Large intestine (tissue), 12 donors: ENCODE results near the gene TBCD. TPM values are rescaled to one million over a fixed set of nuclear protein-coding genes. Genes with fewer than 3 reads are reported as not detected.

Experiments
- DNase-seq, 2 donors: peaks; one replicate each; pipeline versions ENCODE4 v3.0.0 to v3.0.0-alpha.2; 2013
- H3K27ac ChIP-seq: one replicate; pipeline ENCODE4 v1.5.1; 2013; ENCODE audit warnings: low read length
- H3K27me3 ChIP-seq: 2 replicates; pipeline ENCODE4 v1.6.1; 2013; ENCODE audit warnings: low read length; ENCODE audit not compliant: control insufficient read depth, insufficient read depth
- H3K36me3 ChIP-seq: 2 replicates; pipeline ENCODE4 v1.6.1; 2013; ENCODE audit warnings: low read length; ENCODE audit not compliant: control insufficient read depth, insufficient read depth
- H3K4me1 ChIP-seq: one replicate; pipeline ENCODE4 v1.6.1; 2013; ENCODE audit warnings: low read length; ENCODE audit not compliant: control insufficient read depth, insufficient read depth
- H3K4me3 ChIP-seq: one replicate; pipeline ENCODE4 v1.5.1; 2013; ENCODE audit warnings: low read length
- H3K9me3 ChIP-seq: one replicate; pipeline ENCODE4 v1.6.1; 2013; ENCODE audit warnings: mild to moderate bottlenecking, low read depth, low read length, moderate library complexity; ENCODE audit not compliant: control insufficient read depth
- WGBS: methylation state at CpG from one replicate; pipeline ENCODE4 v1.1.5; 2013; ENCODE audit warnings: low lambda C conversion rate; ENCODE audit not compliant: insufficient coverage; 5-methylcytosine and 5-hydroxymethylcytosine counted together
- long read RNA-seq, 11 donors: transcript quantifications; one replicate each; lab custom pipeline, GENCODE V29; 2026
- polyA plus RNA-seq: library from polyadenylated mRNA; unstranded; fragments of 120-200 nt; gene quantifications from one replicate; pipeline ENCODE4 v1.2.1, GENCODE V29; 2013

TBCD gene
- 81.9 TPM for polyA plus RNA-seq
- long read RNA-seq, donor 1, transcript TBCD-208 (3 exons, 776 nt), result major isoform, 8 of 11 reads
- long read RNA-seq, donor 1, partial matches to known transcripts, result 0 of 11 reads
- long read RNA-seq, donor 1, other reads (novel, unspliced or antisense), result 0 of 11 reads
- long read RNA-seq, donor 2, full-length matches to known transcripts, result 13 of 22 reads
- long read RNA-seq, donor 2, partial matches to known transcripts, result 9 of 22 reads
- long read RNA-seq, donor 2, other reads (novel, unspliced or antisense), result 0 of 22 reads
- long read RNA-seq, donor 3, result 0 reads
- long read RNA-seq, donor 4, partial matches to known transcripts, result 0 of 6 reads
- long read RNA-seq, donor 4, other reads (novel, unspliced or antisense), result 0 of 6 reads
- long read RNA-seq, donor 5, full-length matches to known transcripts, result 8 of 8 reads
- long read RNA-seq, donor 5, partial matches to known transcripts, result 0 of 8 reads
- long read RNA-seq, donor 5, other reads (novel, unspliced or antisense), result 0 of 8 reads
- long read RNA-seq, donor 6, full-length matches to known transcripts, result 7 of 18 reads
- long read RNA-seq, donor 6, partial matches to known transcripts, result 11 of 18 reads
- long read RNA-seq, donor 6, other reads (novel, unspliced or antisense), result 0 of 18 reads
- long read RNA-seq, donor 7, transcript TBCD-208 (3 exons, 776 nt), result major isoform, 6 of 8 reads
- long read RNA-seq, donor 7, partial matches to known transcripts, result 0 of 8 reads
- long read RNA-seq, donor 7, other reads (novel, unspliced or antisense), result 0 of 8 reads
- long read RNA-seq, donor 8, full-length matches to known transcripts, result 33 of 38 reads
- long read RNA-seq, donor 8, partial matches to known transcripts, result 5 of 38 reads
- long read RNA-seq, donor 8, other reads (novel, unspliced or antisense), result 0 of 38 reads
- long read RNA-seq, donor 9, transcript TBCD-208 (3 exons, 776 nt), result major isoform, 8 of 20 reads
- long read RNA-seq, donor 9, partial matches to known transcripts, result 6 of 20 reads
- long read RNA-seq, donor 9, other reads (novel, unspliced or antisense), result 0 of 20 reads
- long read RNA-seq, donor 10, transcript TBCD-208 (3 exons, 776 nt), result major isoform, 10 of 15 reads
- long read RNA-seq, donor 10, partial matches to known transcripts, result 0 of 15 reads
- long read RNA-seq, donor 10, other reads (novel, unspliced or antisense), result 0 of 15 reads
- long read RNA-seq, donor 11, transcript TBCD-208 (3 exons, 776 nt), result major isoform, 9 of 18 reads
- long read RNA-seq, donor 11, partial matches to known transcripts, result 0 of 18 reads
- long read RNA-seq, donor 11, other reads (novel, unspliced or antisense), result 0 of 18 reads

GRCh38 chr17:82751571-82752370 lies at the start of gene TBCD:
Gene TBCD, plus strand, starts transcription at chr17:82752065. Its CDS starts 129 bp downstream, at chr17:82752194.
- Histone ChIP-seq H3K4me1 (peaks cover 11% of the 10 kb centered on the region), H3K36me3 (peaks cover 13% of the 10 kb centered on the region), H3K9me3 (peaks cover 16% of the 10 kb centered on the region), H3K27ac (peak within 1 kb of the TSS; percentile 83), H3K27me3 (no peaks in the 10 kb centered on the region), H3K4me3 (peak within 1 kb of the TSS; percentile 63)
- WGBS, result no CpG with 5 or more reads among the region's 114 CpGs
- DNase-seq, result peak; percentile 88 to 94

DNA sequence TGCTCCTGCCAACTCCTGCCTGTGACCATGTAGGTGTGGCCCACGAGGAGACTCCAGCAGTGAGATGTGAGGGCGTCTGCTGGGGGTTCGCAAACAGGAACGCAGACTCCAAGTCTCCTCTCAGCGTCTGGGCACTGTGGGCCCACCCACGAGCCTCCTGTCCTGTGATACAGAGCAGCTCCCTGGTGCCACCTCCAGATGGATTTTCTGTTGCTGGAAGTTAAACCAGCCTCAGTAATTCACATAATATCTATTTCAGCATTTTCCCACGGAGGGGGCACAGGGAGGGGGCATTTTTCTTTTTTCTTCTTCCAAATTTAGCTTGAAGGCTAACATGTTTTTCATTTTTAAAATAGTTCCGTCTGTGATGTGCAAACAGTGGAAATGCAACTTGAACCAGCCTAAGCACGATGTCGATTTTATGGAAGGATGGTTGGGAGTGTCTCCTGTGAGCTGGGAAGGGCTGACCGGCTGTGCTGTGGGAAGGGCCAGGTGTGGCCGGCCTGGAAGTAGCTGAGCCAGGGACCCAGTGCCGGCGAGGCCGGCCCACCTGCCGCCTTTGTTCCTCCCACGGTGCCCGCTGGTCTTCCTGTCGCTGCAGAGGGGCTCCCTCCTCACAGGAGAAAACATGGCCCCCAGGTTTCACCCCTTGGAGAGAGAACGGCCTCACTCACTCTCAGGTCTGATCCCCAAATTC lies 49.5 kb upstream of the TBCD start:
- Histone ChIP-seq H3K4me1 (peaks cover 42% of the 10 kb centered on the region), H3K27me3 (peaks cover under 1% of the 10 kb centered on the region), H3K4me3 (no peak overlapping the region), H3K27ac (peak overlapping the region; percentile 60), H3K36me3 (no peaks in the 10 kb centered on the region), H3K9me3 (peaks cover 2% of the 10 kb centered on the region)
- 40% methylated on average over 1 of the region's 20 CpGs for WGBS
- peak; percentile 29 to 58 for DNase-seq

GRCh38 chr17:82703036-82703745 lies 48.7 kb upstream of the TBCD start:
- WGBS, result no CpG with 5 or more reads among the region's 26 CpGs
- DNase-seq, result no peak
- Histone ChIP-seq H3K27ac (peak overlapping the region; percentile 60), H3K4me1 (peaks cover 41% of the 10 kb centered on the region), H3K4me3 (no peak overlapping the region), H3K9me3 (no peaks in the 10 kb centered on the region), H3K36me3 (no peaks in the 10 kb centered on the region), H3K27me3 (no peaks in the 10 kb centered on the region)

GRCh38 chr17:82703935-82704865 lies 47.7 kb upstream of the TBCD start:
- DNase-seq, result peak; percentile 86 to 94
- H3K36me3 ChIP-seq, result no peaks in the 10 kb centered on the region
- H3K27ac ChIP-seq, result peak overlapping the region; percentile 93
- H3K9me3 ChIP-seq, result no peaks in the 10 kb centered on the region
- H3K4me3 ChIP-seq, result peak overlapping the region; percentile 24
- WGBS, result no CpG with 5 or more reads among the region's 38 CpGs
- peaks cover 40% of the 10 kb centered on the region for H3K4me1 ChIP-seq
- no peaks in the 10 kb centered on the region for H3K27me3 ChIP-seq

GRCh38 chr17:82704886-82705285 lies 47.0 kb upstream of the TBCD start:
- Histone ChIP-seq H3K27ac (peak overlapping the region; percentile 93), H3K9me3 (no peaks in the 10 kb centered on the region), H3K4me3 (peak overlapping the region; percentile 7), H3K36me3 (no peaks in the 10 kb centered on the region), H3K4me1 (peaks cover 37% of the 10 kb centered on the region), H3K27me3 (no peaks in the 10 kb centered on the region)
- WGBS, result no CpG with 5 or more reads among the region's 13 CpGs
- no peak for DNase-seq

DNA sequence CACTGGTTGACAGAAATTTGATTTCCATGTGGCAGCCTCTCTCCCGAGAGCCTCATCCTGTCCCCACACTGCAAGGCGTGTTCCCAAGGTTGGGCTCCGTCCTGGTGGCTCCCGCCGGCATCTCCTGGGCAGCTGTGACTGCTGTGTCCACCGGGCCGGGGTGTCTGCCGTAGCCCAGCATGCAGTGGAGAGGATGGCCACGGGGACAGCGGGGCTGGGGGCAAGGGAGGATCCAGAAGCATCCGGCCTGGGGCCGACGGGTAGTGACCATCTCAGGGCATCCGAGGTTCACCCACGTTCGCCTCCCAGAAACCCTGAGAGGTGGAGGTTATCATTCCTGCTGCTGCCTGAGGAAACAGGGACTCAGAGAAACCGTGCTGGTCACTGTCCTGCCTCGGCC lies 46.1 kb upstream of the TBCD start:
- DNase-seq, result no peak
- no peaks in the 10 kb centered on the region for H3K27me3 ChIP-seq
- H3K4me3 ChIP-seq, result no peak overlapping the region
- H3K4me1 ChIP-seq, result peaks cover 37% of the 10 kb centered on the region
- no CpG with 5 or more reads among the region's 18 CpGs for WGBS
- H3K36me3 ChIP-seq, result no peaks in the 10 kb centered on the region
- no peak overlapping the region for H3K27ac ChIP-seq
- no peaks in the 10 kb centered on the region for H3K9me3 ChIP-seq

DNA sequence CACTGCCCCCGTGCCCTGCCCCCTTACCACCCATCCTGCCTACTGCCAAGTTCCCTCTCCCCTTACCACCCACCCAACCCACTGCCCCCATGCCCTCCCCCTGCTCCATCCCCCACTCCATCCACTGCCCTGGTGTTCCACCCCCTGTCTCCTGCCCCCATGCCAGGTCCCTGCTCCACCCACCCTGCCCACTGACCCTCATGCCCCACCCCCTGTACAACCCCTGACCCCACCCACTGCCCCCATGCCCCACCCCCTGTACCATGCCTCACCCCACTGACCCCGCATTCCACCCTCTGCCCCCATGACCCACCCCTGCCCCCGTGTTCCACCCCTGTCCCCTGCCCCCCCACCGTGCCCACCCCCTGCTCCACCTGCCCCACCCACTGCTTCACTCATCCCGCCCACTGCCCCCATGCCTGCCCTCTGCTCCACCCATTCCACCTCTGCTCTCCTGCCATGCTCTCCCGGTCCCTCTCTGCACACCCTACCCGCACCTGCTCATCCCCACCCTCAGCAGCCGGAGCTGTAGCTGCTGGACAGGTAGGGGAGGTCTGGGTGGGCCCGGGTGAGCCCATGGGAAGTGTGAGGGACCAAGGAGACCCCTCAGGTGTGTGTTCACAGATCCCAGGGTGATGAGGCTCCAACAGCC lies 42.7 kb upstream of the TBCD start:
- Histone ChIP-seq H3K4me3 (no peak overlapping the region), H3K27me3 (no peaks in the 10 kb centered on the region), H3K27ac (no peak overlapping the region), H3K4me1 (peaks cover 16% of the 10 kb centered on the region), H3K36me3 (no peaks in the 10 kb centered on the region), H3K9me3 (no peaks in the 10 kb centered on the region)
- WGBS, result no CpG with 5 or more reads among the region's 9 CpGs
- DNase-seq, result no peak
